Kidney epithelial cell (primary cell): ENCODE measurements around the gene PHC2. TPM values are rescaled to one million over a fixed set of nuclear protein-coding genes. Genes with fewer than 3 reads are reported as not detected.

ENCODE experiments used
- DNase-seq: peaks from one replicate; pipeline ENCODE4 v3.0.0-alpha.2; 2010; ENCODE audit warnings: low read depth
- H3K27me3 ChIP-seq: 2 replicates; pipeline ENCODE4 v1.6.0; 2011; ENCODE audit warnings: low read length; ENCODE audit not compliant: control insufficient read depth, insufficient read depth
- H3K36me3 ChIP-seq: 2 replicates; pipeline ENCODE4 v1.5.1; 2011; ENCODE audit warnings: low read length; ENCODE audit not compliant: control insufficient read depth, insufficient read depth
- H3K4me3 ChIP-seq: 2 replicates; pipeline ENCODE4 v1.5.1; 2011; ENCODE audit warnings: low read depth, mild to moderate bottlenecking, control low read depth, low read length
- CTCF ChIP-seq: IDR thresholded peaks from 2 replicates; pipeline ENCODE4 v1.5.1; 2011; ENCODE audit warnings: mild to moderate bottlenecking, moderate library complexity, low read length, control low read depth, inconsistent platforms; ENCODE audit not compliant: insufficient read depth, poor library complexity, severe bottlenecking
- total RNA-seq: library from RNA; depleted of rRNA; stranded (reverse); fragments of >200 nt; gene quantifications from 2 replicates; pipeline ENCODE4 v1.2.3, GENCODE V29; 2015

Gene PHC2
- total RNA-seq, 1 donor from 2014 or later: 216 TPM

GRCh38 chr1:33433509-33434362, 2.8 kb upstream of the PHC2 start:
- no peak for TF ChIP-seq CTCF
- Histone ChIP-seq H3K27me3 (no peaks in the 10 kb centered on the region), H3K36me3 (no peaks in the 10 kb centered on the region), H3K4me3 (no peak overlapping the region)
- DNase-seq: peak; percentile 98

- peak overlapping the region; percentile 79 for H3K4me3 ChIP-seq
- H3K27me3 ChIP-seq: no peaks in the 10 kb centered on the region
- DNase-seq: no peak
- TF ChIP-seq CTCF: no peak
- H3K36me3 ChIP-seq: no peaks in the 10 kb centered on the region
Measured at GRCh38 chr1:33429856-33430691, 821 bp downstream of the PHC2 start.

DNA sequence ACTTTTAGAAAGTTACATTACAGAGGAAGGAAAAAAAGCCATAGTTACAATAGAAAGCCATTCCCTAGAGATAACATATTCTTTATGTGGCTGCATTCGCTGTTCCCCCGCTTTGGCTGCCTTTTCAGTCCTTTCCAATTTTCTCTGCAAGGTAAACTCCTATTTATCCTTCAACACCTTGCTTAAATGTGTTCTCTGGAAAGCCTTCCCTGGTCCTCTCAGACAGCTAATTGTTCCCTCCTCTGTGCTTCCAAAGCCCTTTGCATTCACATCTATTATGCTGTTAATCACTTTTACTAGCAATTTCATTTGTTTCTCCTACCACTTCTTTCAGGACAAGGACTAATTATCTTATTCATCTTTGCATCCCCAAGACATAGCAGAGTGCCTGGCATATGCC, 1.6 kb downstream of the PHC2 start:
- H3K4me3 ChIP-seq: peak overlapping the region; percentile 79
- TF ChIP-seq CTCF: no peak

DNA sequence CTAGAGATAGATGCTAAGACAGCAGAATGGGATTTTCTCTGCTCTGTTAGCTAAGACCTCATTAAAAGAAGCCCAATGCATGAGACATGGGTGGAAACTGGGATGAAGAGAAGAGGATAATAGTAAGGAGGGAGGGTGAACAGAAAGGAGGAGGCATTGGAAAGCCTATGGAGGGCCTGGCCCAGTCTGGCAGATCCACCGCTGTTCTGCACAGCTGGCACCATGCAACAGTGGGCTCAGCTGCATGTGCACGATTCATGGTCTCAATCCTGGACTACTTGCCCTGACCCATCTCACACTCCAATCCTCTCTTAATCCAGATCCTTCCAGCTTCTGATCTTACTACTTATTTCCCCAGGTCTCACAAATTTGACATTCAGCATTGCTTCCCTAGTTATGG, 2.2 kb downstream of the PHC2 start:
- H3K27me3 ChIP-seq: no peaks in the 10 kb centered on the region
- no peak for TF ChIP-seq CTCF
- no peak for DNase-seq
- H3K36me3 ChIP-seq: no peaks in the 10 kb centered on the region
- no peak overlapping the region for H3K4me3 ChIP-seq

More for the DNA sequence above, 1.6 kb downstream of the PHC2 start:
- DNase-seq: no peak
- no peaks in the 10 kb centered on the region for H3K27me3 ChIP-seq
- H3K36me3 ChIP-seq: no peaks in the 10 kb centered on the region

GRCh38 chr1:33426916-33427315, 4.0 kb downstream of the PHC2 start:
- no peak for TF ChIP-seq CTCF
- DNase-seq: no peak
- Histone ChIP-seq H3K4me3 (no peak overlapping the region), H3K27me3 (no peaks in the 10 kb centered on the region), H3K36me3 (no peaks in the 10 kb centered on the region)
